HCT116 (cell line): ENCODE measurements around the gene WDR27. TPM values are rescaled to one million over a fixed set of nuclear protein-coding genes. Genes with fewer than 3 reads are reported as not detected.

Experiments
- ATAC-seq: fragments of 200-7000 bp; cut with Tn5 transposase; 2 replicates; pipeline ENCODE4 v1.9.1; 2020; ENCODE audit warnings: mild to moderate bottlenecking, moderate library complexity
- BruUV-seq: library from RNA; stranded (reverse); fragments of 400-500 nt; replicated peaks from 2 replicates; lab custom pipeline; 2021; lab: Mats Ljungman, UMichigan
- CTCF ChIA-PET: fragments of 300-600 bp; sonication (Branson Sonifier 250); formaldehyde crosslinking; loops from one replicate; lab custom pipeline; 2021; ENCODE audit warnings: antibody characterized with exemption; lab: Charles Lee
- POLR2A ChIA-PET: fragments of 300-600, 350-600 bp; sonication (Branson Sonifier 250); formaldehyde crosslinking; loops from one replicate; lab custom pipeline; 2021; ENCODE audit warnings: antibody characterized with exemption; lab: Charles Lee
- RAD21 ChIA-PET, 2 experiments: fragments of 300-600 bp; sonication (Branson Sonifier 250); formaldehyde crosslinking; loops; one replicate each; lab custom pipeline; 2023; ENCODE audit warnings: low total read pairs in 2 of 2; ENCODE audit not compliant: uncharacterized antibody in 2 of 2, unreplicated experiment in 2 of 2, low non-redundant PET in 1 of 2; lab: Charles Lee
- DNase-seq: peaks from one replicate; pipeline ENCODE4 v3.0.0-alpha.2; 2010; ENCODE audit warnings: low read depth, low spot score
- H2AFZ ChIP-seq: fragments of 200-600 bp; shearing (Covaris generic), sonication (generic); 2 replicates; pipeline ENCODE4 v1.6.1; 2017; ENCODE audit warnings: low read depth, mixed run types, mixed read lengths, antibody characterized with exemption, low read length; ENCODE audit not compliant: poor library complexity, severe bottlenecking
- H3K27ac ChIP-seq: 2 replicates; pipeline ENCODE4 v1.5.1; 2012; ENCODE audit warnings: low read depth, low read length
- H3K27me3 ChIP-seq: fragments of 200-600 bp; sonication (generic); 2 replicates; pipeline ENCODE4 v1.6.1; 2016; ENCODE audit warnings: mixed run types, low read length, mixed read lengths; ENCODE audit not compliant: insufficient read depth
- H3K36me3 ChIP-seq, 2 experiments: fragments of 200-500 bp in 1 of 2; fragments of 200-600 bp in 1 of 2; sonication (Bioruptor generic) in 1 of 2; sonication (generic) in 1 of 2; 2 replicates each; pipeline versions ENCODE4 v1.5.1 to v1.6.1; 2014 to 2016; ENCODE audit warnings: low read length in 2 of 2, inconsistent platforms in 1 of 2, mixed read lengths in 1 of 2, mixed run types in 1 of 2; ENCODE audit not compliant: insufficient read depth in 2 of 2, control insufficient read depth in 1 of 2
- H3K4me1 ChIP-seq, 2 experiments: fragments of 200-600 bp in 1 of 2; sonication (generic) in 1 of 2; 2 replicates each; pipeline versions ENCODE4 v1.5.1 to v1.6.1; 2012 to 2017; ENCODE audit warnings: low read length in 2 of 2, inconsistent platforms in 1 of 2, mild to moderate bottlenecking in 1 of 2, mixed read lengths in 1 of 2, mixed run types in 1 of 2, moderate library complexity in 1 of 2; ENCODE audit not compliant: insufficient read depth in 2 of 2, control insufficient read depth in 1 of 2
- H3K4me2 ChIP-seq: fragments of 200-600 bp; sonication (generic); 2 replicates; pipeline ENCODE4 v1.6.1; 2017; ENCODE audit warnings: mixed run types, low read length, mixed read lengths
- H3K4me3 ChIP-seq, 2 experiments: fragments of 200-600 bp in 1 of 2; sonication (generic) in 1 of 2; replicated peaks in 1 of 2; 2 replicates each; pipeline ENCODE4 v1.5.1; 2011 to 2016; ENCODE audit warnings: low read length in 2 of 2, control low read depth in 1 of 2, low read depth in 1 of 2, mild to moderate bottlenecking in 1 of 2, mixed read lengths in 1 of 2, mixed run types in 1 of 2
- H3K79me2 ChIP-seq: fragments of 200-600 bp; sonication (generic); 2 replicates; pipeline ENCODE4 v1.6.1; 2017; ENCODE audit warnings: mild to moderate bottlenecking, mixed run types, low read length, moderate library complexity, mixed read lengths; ENCODE audit not compliant: insufficient read depth
- H3K9ac ChIP-seq: fragments of 200-600 bp; sonication (generic); 2 replicates; pipeline ENCODE4 v1.6.1; 2016; ENCODE audit warnings: low read length, mixed read lengths
- H3K9me2 ChIP-seq: fragments of 200-600 bp; sonication (generic), shearing (Covaris generic); 2 replicates; pipeline ENCODE4 v1.6.1; 2017; ENCODE audit warnings: mixed run types, mild to moderate bottlenecking, moderate library complexity; ENCODE audit not compliant: insufficient read depth
- H3K9me3 ChIP-seq, 2 experiments: fragments of 200-500 bp in 1 of 2; fragments of 200-600 bp in 1 of 2; sonication (Bioruptor generic) in 1 of 2; sonication (generic) in 1 of 2; 2 replicates each; pipeline ENCODE4 v1.6.1; 2014 to 2017; ENCODE audit warnings: low read length in 2 of 2, mixed read lengths in 2 of 2, inconsistent platforms in 1 of 2, low read depth in 1 of 2, mild to moderate bottlenecking in 1 of 2, mixed run types in 1 of 2, moderate library complexity in 1 of 2; ENCODE audit not compliant: control insufficient read depth in 1 of 2, insufficient read depth in 1 of 2
- H4K20me1 ChIP-seq: fragments of 200-600 bp; sonication (generic), shearing (Covaris generic); 2 replicates; pipeline ENCODE4 v1.6.1; 2017; ENCODE audit warnings: mixed run types, mild to moderate bottlenecking, moderate library complexity; ENCODE audit not compliant: insufficient read depth
- RAD21 ChIP-seq: IDR thresholded peaks from 2 replicates; pipeline ENCODE4 v1.6.1; 2012; ENCODE audit warnings: low read depth, mild to moderate bottlenecking
- YY1 ChIP-seq: IDR thresholded peaks from 2 replicates; pipeline ENCODE4 v1.6.1; 2011; ENCODE audit warnings: low read length, low read depth, moderate library complexity, mild to moderate bottlenecking; ENCODE audit not compliant: insufficient replicate concordance; ENCODE audit errors: extremely low read depth
- intact Hi-C: fragments of 100-400 bp; cut with micrococcal nuclease; formaldehyde crosslinking; loops from 2 replicates; pipeline ENCODE4 v1.10.0; 2022
- total RNA-seq: library from RNA; stranded (reverse); gene quantifications from one replicate; pipeline ENCODE4 v1.2.1, GENCODE V29; 2021; ENCODE audit not compliant: unreplicated experiment
- TF ChIP-seq, protein P1 (sequence below), 3 experiments: fragments of 200-600 bp in 1 of 3; sonication (generic) in 1 of 3; IDR thresholded peaks in 2 of 3; conservative IDR thresholded peaks in 1 of 3; 2 replicates each; pipeline ENCODE4 v1.5.1; 2012 to 2017; ENCODE audit warnings: low read depth in 2 of 3, low read length in 2 of 3, antibody characterized with exemption in 1 of 3, borderline replicate concordance in 1 of 3, control low read depth in 1 of 3, mild to moderate bottlenecking in 1 of 3, mixed read lengths in 1 of 3, mixed run types in 1 of 3, moderate library complexity in 1 of 3; ENCODE audit not compliant: insufficient read depth in 1 of 3

The WDR27 gene
- total RNA-seq, 1 experiment from 2014 or later = 60.6 TPM

DNA sequence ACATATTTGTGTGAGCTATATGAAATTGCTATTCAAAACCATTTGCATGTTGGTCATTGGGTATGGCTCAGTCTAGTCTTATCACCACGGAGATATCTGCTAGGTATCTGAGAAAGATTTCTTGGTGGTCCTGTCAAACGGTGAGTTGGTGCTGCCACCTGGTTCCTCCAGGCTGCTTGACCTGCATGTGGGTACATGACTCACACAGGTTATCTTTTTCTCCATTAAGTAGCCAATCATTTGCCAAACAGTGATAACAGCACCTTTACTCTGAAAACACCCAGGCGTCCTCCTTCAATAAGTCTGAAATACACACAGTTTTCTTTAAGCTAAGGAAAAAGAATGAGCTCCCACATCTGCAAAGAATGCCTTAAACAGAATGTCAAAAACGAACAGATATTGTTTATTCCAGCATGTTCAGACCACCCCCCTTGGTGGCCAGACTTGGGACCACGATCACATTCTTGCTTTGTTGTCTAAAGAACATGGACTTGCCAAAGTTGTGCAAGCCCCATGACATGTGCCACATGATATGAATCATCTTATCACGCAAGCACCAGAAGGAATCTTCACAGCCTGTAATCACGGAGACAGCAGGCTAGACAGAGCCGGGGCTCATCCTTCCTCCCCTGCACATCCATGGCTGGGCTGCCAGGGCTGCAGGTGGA is 247.5 kb downstream of the WDR27 start:
- H3K27me3 ChIP-seq = no peaks in the 10 kb centered on the region
- BruUV-seq = no TSS peak
- ATAC-seq (no peak), DNase-seq (no peak)
- no peak overlapping the region for H3K9ac ChIP-seq
- no peaks in the 10 kb centered on the region for H3K36me3 ChIP-seq
- H3K9me3 ChIP-seq = no peaks in the 10 kb centered on the region
- no peaks in the 10 kb centered on the region for H3K9me2 ChIP-seq
- TF ChIP-seq, protein P1, sequence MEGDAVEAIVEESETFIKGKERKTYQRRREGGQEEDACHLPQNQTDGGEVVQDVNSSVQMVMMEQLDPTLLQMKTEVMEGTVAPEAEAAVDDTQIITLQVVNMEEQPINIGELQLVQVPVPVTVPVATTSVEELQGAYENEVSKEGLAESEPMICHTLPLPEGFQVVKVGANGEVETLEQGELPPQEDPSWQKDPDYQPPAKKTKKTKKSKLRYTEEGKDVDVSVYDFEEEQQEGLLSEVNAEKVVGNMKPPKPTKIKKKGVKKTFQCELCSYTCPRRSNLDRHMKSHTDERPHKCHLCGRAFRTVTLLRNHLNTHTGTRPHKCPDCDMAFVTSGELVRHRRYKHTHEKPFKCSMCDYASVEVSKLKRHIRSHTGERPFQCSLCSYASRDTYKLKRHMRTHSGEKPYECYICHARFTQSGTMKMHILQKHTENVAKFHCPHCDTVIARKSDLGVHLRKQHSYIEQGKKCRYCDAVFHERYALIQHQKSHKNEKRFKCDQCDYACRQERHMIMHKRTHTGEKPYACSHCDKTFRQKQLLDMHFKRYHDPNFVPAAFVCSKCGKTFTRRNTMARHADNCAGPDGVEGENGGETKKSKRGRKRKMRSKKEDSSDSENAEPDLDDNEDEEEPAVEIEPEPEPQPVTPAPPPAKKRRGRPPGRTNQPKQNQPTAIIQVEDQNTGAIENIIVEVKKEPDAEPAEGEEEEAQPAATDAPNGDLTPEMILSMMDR (IDR thresholded peaks at IDR 0.05 in 2 of 3, conservative IDR thresholded peaks at IDR 0.05 in 1 of 3; ENCODE audit: borderline replicate concordance in 1 of 3, insufficient read depth in 1 of 3, low read depth in 2 of 3, low read length in 2 of 3) = peak in 2 of 3 experiments; percentile 15 to 27; a peak in 2 of 6 replicates
- TF ChIP-seq RAD21 (peak; percentile 64), YY1 (no peak)
- intact Hi-C loops = no loop called here
- RAD21 ChIA-PET = no interaction called here
- H4K20me1 ChIP-seq = no peaks in the 10 kb centered on the region
- peaks cover 4 to 20% of the 10 kb centered on the region in 2 experiments; a peak in 3 of 4 replicates for H3K4me1 ChIP-seq
- H3K4me2 ChIP-seq = no peak overlapping the region
- H3K79me2 ChIP-seq = no peaks in the 10 kb centered on the region
- no peak overlapping the region for H2AFZ ChIP-seq
- CTCF ChIA-PET = interaction anchor here (1.5 kb wide), 1 partner anchor 9 kb away, joined by 3 read pairs; no protein-coding TSS in a partner anchor
- no peak overlapping the region; the same call in 1 of the 2 replicates for H3K27ac ChIP-seq
- POLR2A ChIA-PET = no interaction called here
- no peak overlapping the region for H3K4me3 ChIP-seq
